Brain microvascular endothelial cell (primary cell): ENCODE measurements around the gene MLLT3.

Experiments
- DNase-seq: peaks from one replicate; pipeline ENCODE4 v3.0.0-alpha.2; 2020
- H3K27ac ChIP-seq: fragments of 250-450 bp; sonication (Bioruptor Pico); 2 replicates; pipeline ENCODE4 v1.5.1; 2020; ENCODE audit warnings: mild to moderate bottlenecking, moderate library complexity
- H3K27me3 ChIP-seq: fragments of 250-450 bp; sonication (Bioruptor Pico); replicated peaks from 2 replicates; pipeline ENCODE4 v1.5.1; 2020; ENCODE audit warnings: mild to moderate bottlenecking
- H3K36me3 ChIP-seq: fragments of 250-450 bp; sonication (Bioruptor Pico); replicated peaks from 2 replicates; pipeline ENCODE4 v1.5.1; 2020; ENCODE audit warnings: mild to moderate bottlenecking
- H3K4me3 ChIP-seq: 2 replicates; pipeline ENCODE4 v1.5.1; 2011; ENCODE audit warnings: low read depth, mild to moderate bottlenecking, control low read depth, low read length, moderate library complexity
- in situ Hi-C: cut with HindIII; loops from 2 replicates; pipeline ENCODE4 v1.10.0; 2017; ENCODE audit warnings: low sequenced_read_pairs, low pct_ligation_motif_present
- TF ChIP-seq, protein P1 (sequence below): IDR thresholded peaks from 2 replicates; pipeline ENCODE4 v1.5.1; 2011; ENCODE audit warnings: low read depth, mild to moderate bottlenecking, moderate library complexity, low read length, control low read depth, inconsistent platforms; ENCODE audit errors: missing control alignments

Gene MLLT3

DNA sequence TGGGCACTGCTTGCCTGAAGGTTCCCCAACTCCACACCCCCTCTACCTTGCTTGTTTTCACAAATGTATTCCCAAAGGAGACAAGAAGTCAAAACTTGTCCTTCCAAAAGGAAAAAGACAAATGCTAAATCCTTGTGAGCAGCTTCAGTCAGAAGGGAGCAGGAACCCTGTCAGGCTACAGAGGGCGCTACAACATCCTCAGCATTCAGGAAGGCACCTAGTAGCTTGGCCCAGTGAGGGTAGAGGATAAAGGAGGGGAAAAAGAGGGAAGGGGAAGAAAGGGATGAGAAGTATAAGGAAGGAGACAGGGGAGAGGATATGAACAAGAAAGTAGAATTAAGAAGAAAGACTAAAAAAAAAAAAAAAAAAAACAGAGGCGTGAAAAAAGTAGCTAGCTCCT is 97.5 kb downstream of the MLLT3 start:
- no peak for DNase-seq
- TF ChIP-seq, protein P1, sequence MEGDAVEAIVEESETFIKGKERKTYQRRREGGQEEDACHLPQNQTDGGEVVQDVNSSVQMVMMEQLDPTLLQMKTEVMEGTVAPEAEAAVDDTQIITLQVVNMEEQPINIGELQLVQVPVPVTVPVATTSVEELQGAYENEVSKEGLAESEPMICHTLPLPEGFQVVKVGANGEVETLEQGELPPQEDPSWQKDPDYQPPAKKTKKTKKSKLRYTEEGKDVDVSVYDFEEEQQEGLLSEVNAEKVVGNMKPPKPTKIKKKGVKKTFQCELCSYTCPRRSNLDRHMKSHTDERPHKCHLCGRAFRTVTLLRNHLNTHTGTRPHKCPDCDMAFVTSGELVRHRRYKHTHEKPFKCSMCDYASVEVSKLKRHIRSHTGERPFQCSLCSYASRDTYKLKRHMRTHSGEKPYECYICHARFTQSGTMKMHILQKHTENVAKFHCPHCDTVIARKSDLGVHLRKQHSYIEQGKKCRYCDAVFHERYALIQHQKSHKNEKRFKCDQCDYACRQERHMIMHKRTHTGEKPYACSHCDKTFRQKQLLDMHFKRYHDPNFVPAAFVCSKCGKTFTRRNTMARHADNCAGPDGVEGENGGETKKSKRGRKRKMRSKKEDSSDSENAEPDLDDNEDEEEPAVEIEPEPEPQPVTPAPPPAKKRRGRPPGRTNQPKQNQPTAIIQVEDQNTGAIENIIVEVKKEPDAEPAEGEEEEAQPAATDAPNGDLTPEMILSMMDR, result peak; percentile 55
- no peaks in the 10 kb centered on the region for H3K27me3 ChIP-seq
- no peaks in the 10 kb centered on the region for H3K36me3 ChIP-seq
- in situ Hi-C loops, result no loop called here
- no peak overlapping the region for H3K4me3 ChIP-seq
- no peak overlapping the region for H3K27ac ChIP-seq

DNA sequence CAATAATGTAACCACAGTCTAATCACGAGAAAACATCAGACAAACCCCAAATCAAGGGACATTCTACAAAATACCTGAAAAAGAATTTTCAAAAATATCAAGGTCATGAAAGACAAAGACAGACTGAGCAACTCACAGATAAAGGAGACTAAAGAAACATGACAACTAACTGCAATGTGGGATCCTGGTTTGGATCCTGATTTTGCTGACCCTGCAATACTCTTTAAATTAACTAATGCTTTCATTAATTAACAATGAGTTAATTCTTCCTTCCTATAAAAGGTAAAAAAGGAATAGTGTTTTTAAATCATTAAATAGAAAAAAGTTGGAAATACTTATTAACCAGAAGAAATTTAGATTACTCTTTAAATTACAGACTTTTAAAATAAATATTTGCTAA is 103.6 kb downstream of the MLLT3 start:
- H3K36me3 ChIP-seq, result no peaks in the 10 kb centered on the region
- no peak for DNase-seq
- no peak overlapping the region for H3K27ac ChIP-seq
- H3K4me3 ChIP-seq, result no peak overlapping the region
- H3K27me3 ChIP-seq, result no peaks in the 10 kb centered on the region
- in situ Hi-C loops, result no loop called here
- TF ChIP-seq, protein P1, result no peak

DNA sequence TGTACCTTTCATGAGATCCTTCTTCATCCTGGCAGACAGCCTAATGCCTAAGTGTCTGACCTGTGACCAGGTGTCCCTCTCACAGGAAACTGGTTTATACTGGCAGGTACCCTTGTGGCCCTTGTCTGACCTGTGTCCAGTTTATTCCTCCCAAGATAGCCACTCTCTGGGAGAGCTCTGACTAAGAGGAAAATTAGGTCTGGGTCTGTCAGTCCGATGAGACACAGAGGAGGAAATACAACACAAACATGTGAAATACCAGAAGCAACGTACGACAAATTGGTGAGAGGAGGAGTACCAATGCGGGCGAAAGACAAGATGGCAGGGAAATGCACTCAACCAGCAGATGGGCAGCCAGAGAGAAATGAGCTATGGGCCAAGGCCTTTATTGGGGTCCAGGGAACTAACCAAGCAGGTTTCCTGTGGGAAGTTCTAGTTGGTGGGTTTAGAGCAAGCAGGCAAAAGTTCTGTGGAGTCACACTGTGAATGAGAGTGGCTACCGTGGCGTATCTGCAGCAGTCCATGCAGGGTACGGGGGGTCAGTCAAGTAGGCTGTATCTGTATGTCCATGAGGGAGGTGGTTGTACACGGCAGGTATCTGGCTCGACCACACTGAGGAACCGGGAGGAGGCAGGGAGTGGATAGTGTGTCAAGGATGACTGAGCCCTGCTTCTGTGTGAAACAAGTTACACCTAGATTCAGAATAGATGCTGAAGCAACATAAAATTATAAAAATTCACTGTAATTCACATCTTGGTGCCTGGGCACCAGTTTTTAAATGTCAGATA is 109.0 kb downstream of the MLLT3 start:
- peak overlapping the region; percentile 58 for H3K27ac ChIP-seq

DNA sequence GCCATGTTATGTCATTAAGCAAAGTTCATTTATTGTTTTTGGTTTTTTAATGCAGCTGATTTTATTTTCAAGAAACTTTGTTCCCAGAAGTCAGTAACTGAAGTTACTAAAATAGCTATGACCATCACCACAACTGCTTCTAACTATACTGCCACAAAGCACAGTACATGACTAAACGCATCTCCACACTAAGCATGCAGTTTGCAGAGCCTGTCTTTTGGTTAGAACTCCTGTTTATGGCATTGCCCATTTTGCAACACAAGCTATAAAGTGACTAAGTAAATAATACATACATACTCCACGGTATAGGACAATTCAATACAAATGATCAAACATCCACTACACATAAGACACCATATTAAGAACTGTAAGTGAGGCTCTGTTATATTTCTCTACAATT is 109.7 kb downstream of the MLLT3 start:
- in situ Hi-C loops, result no loop called here
- Histone ChIP-seq H3K27ac (peak overlapping the region; percentile 58), H3K36me3 (no peaks in the 10 kb centered on the region), H3K27me3 (no peaks in the 10 kb centered on the region), H3K4me3 (no peak overlapping the region)
- TF ChIP-seq, protein P1, result no peak
- DNase-seq, result no peak

More for the DNA sequence above, 109.0 kb downstream of the MLLT3 start:
- no peaks in the 10 kb centered on the region for H3K36me3 ChIP-seq
- H3K27me3 ChIP-seq, result no peaks in the 10 kb centered on the region
- peak; percentile 57 for DNase-seq
- no peak overlapping the region for H3K4me3 ChIP-seq
- TF ChIP-seq, protein P1, result no peak
- in situ Hi-C loops, result no loop called here

DNA sequence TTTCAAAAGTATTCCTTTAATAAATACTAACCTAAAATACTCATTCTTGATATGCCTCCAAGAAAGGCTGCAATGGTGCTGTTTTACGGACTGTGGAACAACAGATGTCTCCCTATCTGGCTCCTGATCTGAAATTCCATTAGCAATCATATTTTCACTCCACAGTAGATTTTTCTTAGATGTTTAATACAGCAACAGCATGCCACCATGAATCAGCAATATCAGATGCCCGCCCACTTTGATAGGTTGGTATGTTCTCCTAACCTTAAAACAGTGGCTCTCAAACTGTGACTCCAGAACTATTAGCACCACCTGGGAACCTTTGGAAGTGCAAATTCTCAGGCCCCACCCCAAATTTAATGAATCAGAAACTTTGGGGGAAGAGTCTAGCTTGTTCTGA is 110.2 kb downstream of the MLLT3 start:
- TF ChIP-seq, protein P1, result no peak
- DNase-seq, result peak; percentile 59
- Histone ChIP-seq H3K4me3 (no peak overlapping the region), H3K27me3 (no peaks in the 10 kb centered on the region), H3K36me3 (no peaks in the 10 kb centered on the region), H3K27ac (peak overlapping the region; percentile 58)
- in situ Hi-C loops, result no loop called here

DNA sequence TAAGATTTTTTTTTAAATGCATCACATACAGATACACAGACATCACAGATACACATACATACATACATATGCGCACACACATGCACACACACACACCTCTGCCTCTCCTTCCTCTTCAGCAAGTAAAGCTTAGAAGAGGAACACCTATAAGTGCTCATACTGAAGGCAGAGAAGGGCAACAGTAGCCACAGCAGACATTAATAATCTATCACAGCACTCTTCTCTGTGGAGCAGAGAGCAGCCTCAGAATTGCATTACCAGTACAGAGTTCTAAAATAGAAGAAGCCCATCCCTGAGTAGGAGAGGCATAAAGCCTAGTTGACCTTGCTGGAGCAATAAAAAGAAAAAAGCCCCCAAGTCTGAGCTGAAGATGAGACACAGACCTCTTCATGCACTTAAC is 110.6 kb downstream of the MLLT3 start:
- in situ Hi-C loops, result no loop called here
- no peaks in the 10 kb centered on the region for H3K36me3 ChIP-seq
- H3K27me3 ChIP-seq, result no peaks in the 10 kb centered on the region
- TF ChIP-seq, protein P1, result no peak
- peak; percentile 11 for DNase-seq
- H3K27ac ChIP-seq, result peak overlapping the region; percentile 58
- H3K4me3 ChIP-seq, result no peak overlapping the region
